Astrocyte of the hippocampus (primary cell): ENCODE measurements around the gene EFCAB12.
"Not testable (repeated sequence)": the region's sequence is repeated elsewhere in the genome, so short reads cannot be mapped to it uniquely, and the experiment has no call there.

Experiments
- DNase-seq: peaks from one replicate; pipeline ENCODE4 v3.0.0; 2011; ENCODE audit warnings: low read depth, low spot score

EFCAB12 gene

GRCh38 chr3:129421236-129421883 lies 7.1 kb downstream of the EFCAB12 start:
- no peak for DNase-seq

- no peak for DNase-seq
Measured at GRCh38 chr3:129419476-129419875, 9.0 kb downstream of the EFCAB12 start.

DNA sequence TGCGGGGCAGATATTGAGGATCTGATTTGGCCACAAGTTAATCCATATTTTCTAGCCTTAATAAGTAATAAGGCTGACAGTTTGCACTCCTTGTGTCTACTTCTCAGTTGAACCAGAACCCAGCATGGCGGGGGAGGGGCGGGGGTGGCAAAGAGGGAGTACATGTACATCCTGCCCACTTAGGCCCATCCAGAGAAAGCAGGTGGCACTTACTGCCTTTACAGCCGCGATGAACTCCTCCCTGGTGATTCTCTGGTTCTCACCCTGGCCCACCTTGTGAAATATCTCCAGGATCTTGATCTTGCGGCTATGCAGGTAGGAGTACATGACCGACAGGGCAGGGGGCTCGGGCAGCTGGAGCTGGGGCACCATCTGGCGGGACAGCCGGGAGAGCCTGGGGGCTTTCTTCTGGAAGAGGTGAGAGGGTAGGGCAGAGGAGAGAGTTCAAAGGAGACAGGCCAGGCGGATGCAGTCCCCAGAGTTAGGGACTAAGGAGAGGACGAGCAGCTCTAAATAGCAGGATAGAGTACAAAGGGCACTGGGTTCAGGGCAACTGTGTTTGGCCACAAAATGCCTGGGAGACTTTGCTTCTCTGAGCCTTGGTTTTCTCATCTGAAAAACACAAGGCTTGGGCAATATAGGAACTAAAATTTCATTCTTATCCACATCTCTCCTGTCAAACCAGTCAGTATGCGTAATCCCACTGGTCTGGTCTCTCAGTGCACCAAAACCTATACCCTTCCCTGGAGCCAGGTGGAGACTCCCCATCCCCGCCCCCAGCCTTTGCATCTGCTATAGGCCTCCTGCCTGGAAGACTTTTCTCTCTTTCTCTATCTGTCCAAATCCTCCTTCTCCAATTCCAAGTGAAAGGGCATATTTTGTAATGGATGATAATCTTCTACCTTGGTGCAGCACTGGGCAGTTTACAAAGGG lies 10.1 kb downstream of the EFCAB12 start:
- no peak for DNase-seq

DNA sequence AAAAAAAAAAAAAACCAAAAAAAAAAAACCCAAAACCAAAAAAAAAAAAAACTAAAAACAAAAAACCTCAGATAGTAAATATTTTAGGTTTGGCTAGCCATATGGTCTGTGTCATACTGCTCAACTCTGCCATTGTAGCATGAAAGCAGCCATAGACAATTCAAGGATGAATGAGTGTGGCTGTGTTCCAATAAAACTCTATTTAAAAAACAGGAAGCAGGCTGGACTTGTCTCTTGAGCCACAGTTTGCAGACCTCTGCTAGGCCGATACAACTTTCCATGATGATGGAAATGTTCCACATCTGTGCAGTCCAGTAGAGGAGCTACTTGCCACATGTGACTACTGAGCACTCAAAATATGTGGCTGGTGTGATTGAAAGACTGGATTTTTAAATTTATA lies 11.1 kb downstream of the EFCAB12 start:
- DNase-seq = peak; percentile 26

DNA sequence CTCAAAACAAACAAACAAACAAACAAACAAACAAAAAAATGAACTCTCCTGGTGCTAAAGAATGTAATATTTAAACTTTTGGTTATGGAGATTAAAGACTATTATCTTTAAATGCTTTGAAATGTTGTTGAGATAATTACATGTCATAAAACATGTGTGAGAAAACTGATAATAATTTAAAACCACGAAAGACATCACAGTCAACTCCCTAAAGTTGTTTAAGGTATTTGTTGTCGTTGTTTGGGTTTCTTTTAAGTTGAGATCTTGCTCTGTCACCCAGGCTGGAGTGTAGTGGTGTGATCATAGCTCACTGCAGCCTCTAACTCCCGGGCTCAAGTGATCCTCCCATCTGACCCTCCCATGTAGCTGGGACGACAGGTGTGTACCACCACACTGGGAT lies 12.0 kb downstream of the EFCAB12 start:
- no peak for DNase-seq

GRCh38 chr3:129415830-129416229 lies 12.6 kb downstream of the EFCAB12 start:
- DNase-seq = no peak

DNA sequence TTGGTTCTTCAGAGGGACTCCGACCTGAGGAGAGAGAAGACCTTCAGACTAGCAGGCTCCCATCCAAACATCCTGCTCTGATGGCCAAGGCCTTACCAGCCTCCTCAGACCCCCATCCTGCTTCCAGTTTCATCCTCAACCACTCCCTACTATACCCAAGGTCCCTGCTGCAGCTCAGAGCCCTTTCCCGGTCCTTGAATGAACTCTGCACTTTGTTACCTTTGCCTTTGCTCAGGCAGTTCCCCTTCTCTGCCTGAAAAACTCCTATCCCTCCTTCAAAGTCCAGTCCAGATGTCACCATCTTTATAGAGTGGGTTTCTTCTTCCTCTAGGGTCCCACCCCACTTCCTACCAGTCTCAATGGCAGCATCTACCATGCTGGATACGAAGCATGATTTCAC lies 13.1 kb downstream of the EFCAB12 start:
- no peak for DNase-seq

DNA sequence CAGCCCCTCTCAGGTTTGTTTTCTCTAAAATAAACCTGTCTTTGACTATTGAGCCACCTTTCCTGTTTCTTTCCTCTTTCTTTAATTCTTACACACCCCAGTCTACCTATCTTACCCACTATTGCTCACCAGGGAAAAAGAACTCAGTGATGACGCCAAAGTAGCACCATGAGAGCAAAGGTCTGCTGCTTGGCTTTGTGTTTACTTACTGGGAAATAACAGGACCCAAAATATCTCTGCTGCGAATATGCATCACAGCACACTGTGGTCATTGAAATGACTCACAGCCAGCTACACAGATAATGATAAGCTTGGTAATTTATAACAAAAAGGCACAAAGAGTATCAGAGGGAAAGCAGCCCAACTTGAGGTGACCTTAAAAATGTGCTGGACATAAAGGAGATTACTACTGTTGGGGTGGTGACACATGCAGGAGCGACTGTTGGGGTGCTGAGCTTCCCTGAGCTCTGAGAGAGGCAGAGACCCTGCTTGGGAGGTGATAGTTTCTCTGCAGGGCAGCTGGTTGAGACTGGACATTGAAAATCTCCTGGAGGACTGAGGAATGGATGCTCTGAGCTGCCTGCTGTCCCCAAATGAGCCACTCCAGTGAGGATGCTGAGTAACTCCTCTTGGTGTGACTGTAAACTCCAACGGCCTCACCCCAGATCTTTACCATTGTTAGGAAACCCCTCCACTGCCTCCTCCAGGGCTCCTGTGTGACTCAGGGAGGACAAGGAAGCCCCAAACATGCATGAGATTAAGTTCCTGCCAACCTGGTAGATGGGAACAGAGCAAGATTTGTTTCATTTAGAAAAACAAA lies 14.5 kb downstream of the EFCAB12 start:
- DNase-seq = peak; percentile 88

DNA sequence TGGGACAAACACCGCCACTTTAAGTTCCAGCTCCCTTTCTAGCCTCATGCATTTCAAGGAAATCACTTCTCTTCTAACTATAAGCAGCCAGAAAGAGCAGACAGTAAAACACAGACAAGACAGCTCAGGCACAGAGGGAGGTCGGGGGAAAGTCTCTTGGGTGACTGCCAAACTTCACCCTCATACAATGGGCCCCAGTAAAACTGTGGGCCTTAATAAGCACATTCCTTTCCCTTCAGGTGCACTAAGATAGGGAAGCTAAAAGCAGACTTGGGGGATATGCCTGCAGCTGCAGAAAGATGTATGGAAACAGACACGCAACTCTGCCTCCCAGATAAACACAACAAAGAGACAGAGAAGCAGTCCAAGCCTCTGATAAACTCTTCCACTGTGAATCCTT lies 15.2 kb downstream of the EFCAB12 start:
- DNase-seq = not testable (repeated sequence)

GRCh38 chr3:129412542-129413198 lies 15.8 kb downstream of the EFCAB12 start:
- DNase-seq = no peak

- DNase-seq = no peak
Measured at GRCh38 chr3:129410971-129411370, 17.5 kb downstream of the EFCAB12 start.

DNA sequence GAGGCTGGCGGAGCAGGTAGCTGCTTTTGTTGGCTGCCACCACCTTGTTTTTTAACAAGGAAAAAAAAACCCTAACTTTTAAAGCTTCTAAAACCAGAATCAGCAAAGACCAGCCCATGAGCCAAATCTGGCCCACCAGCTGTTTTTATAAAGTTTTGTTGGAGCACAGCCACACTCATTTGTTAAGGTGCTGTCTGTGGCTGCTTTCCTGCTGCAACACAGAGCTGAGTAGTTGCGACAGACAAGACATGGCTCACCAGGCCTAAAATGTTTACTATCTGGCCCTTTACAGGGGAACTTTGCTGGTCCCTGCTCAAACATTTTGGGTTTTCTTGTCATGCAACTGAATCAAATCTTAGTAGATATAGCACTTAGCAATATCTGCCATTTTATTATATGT lies 18.9 kb downstream of the EFCAB12 start:
- DNase-seq = peak; percentile 41

DNA sequence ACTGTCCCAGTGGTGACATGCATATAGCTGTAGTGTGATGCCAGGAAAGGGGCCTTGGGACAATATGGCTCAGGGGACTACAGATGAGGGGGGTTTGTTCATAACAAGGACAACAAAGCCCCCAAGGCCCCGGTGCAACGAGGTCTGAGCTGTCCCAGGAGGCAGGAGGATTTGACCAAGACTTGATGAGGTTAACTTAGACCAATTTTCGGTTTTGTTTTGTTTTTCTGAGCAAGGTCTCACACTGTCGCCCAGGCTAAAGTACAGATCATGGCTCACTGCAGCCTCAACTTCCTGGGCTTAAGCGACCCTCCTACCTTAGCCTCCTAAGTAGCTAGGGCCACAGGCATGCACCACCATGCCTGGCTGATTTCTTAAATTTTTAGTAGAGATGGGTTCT lies 23.8 kb downstream of the EFCAB12 start:
- no peak for DNase-seq

DNA sequence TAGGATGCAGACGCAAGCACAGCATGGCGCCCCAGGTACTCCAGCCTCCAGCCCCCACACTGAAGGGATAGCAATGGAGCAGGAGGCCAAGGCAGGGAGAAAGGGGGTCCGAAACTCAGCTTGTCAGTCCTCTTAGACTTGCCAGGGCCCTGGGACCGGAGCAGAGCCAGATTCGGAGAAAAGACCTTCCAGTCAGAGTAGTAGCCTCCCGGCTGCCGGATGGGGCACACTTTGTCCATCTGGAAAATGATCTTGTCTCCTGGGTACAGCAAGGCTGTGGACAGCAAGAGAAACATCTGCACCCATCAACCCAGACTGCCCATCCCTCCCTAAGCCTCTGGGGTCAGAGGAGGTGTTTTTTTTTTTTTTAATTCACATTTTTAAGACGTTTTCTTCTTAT lies 24.3 kb downstream of the EFCAB12 start:
- DNase-seq = no peak

DNA sequence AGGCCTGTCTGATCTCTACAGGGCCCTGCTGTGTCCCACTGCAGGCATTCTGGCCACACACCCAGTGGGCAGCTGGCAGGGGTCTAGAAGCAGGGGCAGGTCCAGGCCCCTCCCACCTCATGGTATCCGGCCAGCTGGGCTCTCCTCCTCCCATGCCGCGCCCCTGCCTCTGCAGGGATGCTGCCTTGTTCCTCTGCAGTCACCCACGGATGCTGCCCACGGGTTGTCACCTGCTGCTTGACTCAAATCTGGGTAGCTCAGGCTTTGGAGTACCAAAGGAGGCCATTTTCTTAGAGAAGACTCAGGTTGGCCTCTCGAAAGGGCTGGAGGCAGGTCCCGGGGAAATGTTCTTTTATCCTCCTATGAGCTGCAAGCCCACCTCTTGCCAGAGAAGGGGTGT lies 25.0 kb downstream of the EFCAB12 start:
- DNase-seq = no peak

GRCh38 chr3:129402616-129403015 lies 25.8 kb downstream of the EFCAB12 start:
- DNase-seq = no peak

GRCh38 chr3:129402210-129402609 lies 26.2 kb downstream of the EFCAB12 start:
- DNase-seq = no peak

- DNase-seq = no peak
Measured at GRCh38 chr3:129399895-129400357, 28.5 kb downstream of the EFCAB12 start.

GRCh38 chr3:129399145-129399894 lies 29.1 kb downstream of the EFCAB12 start:
- peak; percentile 96 for DNase-seq

GRCh38 chr3:129398803-129399144 lies 29.7 kb downstream of the EFCAB12 start:
- DNase-seq = peak; percentile 45
